ENCODE measurements around the gene NPEPL1. TPM values are rescaled to one million over a fixed set of nuclear protein-coding genes. Genes with fewer than 3 reads are reported as not detected.
"Not testable (repeated sequence)": the region's sequence is repeated elsewhere in the genome, so short reads cannot be mapped to it uniquely, and the experiment has no call there.

Gene NPEPL1
- total RNA-seq, 2 donors from 2014 or later, result 12.8 to 21.6 TPM

DNA sequence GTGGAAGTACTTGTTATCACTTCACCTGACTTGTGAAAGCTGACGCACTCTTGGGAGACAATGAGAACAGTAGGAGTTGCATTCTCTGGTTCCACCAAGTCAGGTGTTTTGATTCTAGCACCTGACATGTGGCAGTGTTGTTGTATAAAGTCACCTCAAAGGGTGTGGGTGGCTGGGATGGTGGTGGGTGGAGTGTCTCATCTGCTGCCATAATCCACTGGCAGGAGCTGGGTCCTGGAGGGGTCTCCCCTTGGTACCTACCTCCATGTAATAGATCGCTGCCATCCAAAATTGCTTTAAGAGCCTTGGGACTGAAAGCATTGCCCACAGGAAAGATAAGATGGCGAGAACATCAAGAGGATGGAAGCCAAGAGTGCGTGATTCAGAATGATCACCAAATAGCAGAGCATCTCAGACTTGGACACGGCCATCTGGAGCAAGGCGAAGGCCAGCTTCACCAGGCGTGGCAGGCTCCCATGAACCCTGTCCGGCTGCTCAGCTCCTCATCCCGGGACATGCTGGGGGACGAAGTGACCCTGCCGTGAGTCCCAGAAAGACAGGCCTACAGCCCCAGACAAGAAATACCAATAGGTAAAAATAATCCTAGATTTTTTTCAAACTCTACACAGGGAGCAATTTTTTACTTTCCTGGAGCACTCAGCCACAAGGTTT is 56.6 kb downstream of the NPEPL1 start:
- H3K9me3 Mint-ChIP-seq, result no peaks in the 10 kb centered on the region
- DNase-seq (ENCODE audit: low spot score in 2 of 2) (no peak), ATAC-seq (no peak)
- H3K36me3 Mint-ChIP-seq, result no peaks in the 10 kb centered on the region
- no peak overlapping the region for H3K27ac Mint-ChIP-seq

DNA sequence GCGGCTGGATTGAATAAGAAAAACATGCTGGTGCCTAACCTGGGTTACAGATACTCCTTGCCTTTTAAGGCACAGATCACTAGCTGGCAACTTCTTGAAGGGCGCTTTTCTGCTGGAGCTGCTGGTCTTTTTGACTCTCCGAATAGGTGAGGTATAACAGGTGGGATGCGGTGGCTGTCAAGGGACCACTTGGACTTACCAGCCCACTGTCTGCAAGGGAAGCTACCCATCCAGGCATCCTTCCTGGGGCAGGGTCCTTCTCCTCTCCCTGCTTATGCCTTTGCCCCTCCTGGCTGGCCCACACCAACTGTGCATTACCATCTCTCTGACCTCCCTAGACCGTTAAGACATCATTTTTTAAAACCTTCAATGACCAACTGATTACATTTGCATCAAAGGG is 57.4 kb downstream of the NPEPL1 start:
- Mint-ChIP-seq H3K9me3 (no peaks in the 10 kb centered on the region), H3K36me3 (no peaks in the 10 kb centered on the region), H3K27ac (no peak overlapping the region)
- ATAC-seq, result no peak
- no peak for DNase-seq (ENCODE audit: low spot score in 2 of 2)

DNA sequence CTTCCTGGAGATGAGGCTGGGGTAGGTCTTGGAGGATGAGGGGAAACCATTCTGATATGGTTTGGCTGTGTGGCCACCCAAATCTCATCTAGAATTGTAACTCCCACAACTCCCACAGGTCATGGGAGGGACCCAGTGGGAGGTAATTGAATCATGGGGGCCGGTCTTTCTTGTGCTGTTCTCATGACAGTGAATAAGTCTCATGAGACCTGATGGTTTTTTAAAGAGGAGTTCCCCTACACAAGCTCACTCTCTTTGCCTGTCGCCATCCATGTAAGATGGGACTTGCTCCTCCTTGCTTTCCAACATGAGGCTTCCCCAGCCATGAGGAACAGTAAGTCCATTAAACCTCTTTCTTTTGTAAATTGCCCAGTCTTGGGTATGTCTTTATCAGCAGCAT is 58.1 kb downstream of the NPEPL1 start:
- not testable (repeated sequence) for H3K36me3 Mint-ChIP-seq; DNase-seq (ENCODE audit: low spot score in 2 of 2); H3K27ac Mint-ChIP-seq; H3K9me3 Mint-ChIP-seq; ATAC-seq

DNA sequence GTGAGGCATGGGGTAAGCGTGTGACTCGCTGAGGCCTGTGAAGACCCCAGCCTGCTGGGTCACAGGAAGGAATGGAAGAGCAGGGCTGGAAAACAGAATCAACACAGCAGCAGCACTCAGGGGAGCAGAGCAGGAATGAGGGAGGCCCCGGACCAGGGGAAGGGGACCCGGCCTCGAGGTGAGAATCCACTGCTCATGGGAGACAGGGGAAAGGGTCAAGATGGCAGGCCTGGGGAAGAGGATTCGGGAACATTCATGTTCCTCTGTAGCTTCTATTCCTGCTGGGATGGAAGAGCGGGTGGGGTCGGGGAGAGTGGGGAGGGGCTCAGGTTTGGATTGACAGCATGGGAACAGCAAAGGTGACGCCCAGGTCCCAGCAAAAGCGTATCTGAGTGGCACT is 59.4 kb downstream of the NPEPL1 start:
- ATAC-seq (no peak), DNase-seq (ENCODE audit: low spot score in 2 of 2) (no peak)
- Mint-ChIP-seq H3K9me3 (no peaks in the 10 kb centered on the region), H3K36me3 (no peaks in the 10 kb centered on the region), H3K27ac (no peak overlapping the region)

DNA sequence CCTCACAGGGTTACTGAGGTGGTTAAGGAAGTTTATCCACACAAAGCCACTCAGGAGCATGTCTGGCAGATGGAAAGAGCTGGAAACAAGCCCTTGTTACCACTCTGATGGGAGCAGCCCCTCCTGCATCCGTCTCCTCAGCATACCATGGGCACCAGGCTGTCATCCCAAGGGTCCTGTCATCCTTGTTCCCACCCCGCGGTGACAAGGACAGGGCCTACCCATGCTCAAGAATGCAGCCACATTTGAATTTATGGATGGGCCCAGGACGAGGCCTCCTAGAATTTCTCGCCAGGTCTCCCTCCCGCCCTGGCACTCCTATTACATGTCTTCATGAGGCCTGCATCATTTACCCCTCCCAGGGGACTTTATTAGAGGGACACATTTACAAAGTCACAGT is 60.0 kb downstream of the NPEPL1 start:
- ATAC-seq, result no peak
- no peak overlapping the region for H3K27ac Mint-ChIP-seq
- H3K9me3 Mint-ChIP-seq, result no peaks in the 10 kb centered on the region
- no peak for DNase-seq (ENCODE audit: low spot score in 2 of 2)
- H3K36me3 Mint-ChIP-seq, result no peaks in the 10 kb centered on the region

DNA sequence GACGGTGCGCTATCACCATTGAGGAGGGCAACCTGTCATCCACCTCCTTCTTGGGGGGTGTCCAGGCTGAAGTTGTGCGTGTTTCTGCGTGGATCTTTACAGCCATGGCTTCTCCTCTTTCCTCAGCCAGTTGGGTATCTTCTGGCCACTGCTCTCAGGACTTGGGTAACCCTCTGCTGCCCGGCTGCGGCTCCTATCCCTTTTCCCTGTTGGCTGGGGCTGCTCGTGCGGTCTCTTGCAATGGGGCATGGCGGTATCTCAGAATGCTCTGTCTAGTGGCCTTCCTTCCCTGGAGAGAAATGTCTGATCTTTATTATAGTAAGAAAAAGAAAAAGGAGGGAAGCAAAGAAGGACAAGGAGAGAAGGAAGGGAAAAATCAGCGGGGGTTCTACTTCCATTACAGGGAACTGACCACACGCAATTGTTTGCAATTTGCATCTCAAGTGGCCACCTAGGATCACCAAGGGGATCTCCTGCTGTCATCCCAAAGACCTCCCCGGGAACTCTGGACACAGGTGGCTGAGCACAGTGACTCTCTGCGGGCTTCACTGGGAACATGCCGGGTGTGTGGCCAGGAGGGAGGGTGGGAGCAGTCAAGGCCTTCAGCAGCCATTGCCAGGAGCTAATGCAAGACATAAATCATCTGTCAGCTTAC is 60.8 kb downstream of the NPEPL1 start:
- no peaks in the 10 kb centered on the region for H3K9me3 Mint-ChIP-seq
- DNase-seq (ENCODE audit: low spot score in 2 of 2), result no peak

DNA sequence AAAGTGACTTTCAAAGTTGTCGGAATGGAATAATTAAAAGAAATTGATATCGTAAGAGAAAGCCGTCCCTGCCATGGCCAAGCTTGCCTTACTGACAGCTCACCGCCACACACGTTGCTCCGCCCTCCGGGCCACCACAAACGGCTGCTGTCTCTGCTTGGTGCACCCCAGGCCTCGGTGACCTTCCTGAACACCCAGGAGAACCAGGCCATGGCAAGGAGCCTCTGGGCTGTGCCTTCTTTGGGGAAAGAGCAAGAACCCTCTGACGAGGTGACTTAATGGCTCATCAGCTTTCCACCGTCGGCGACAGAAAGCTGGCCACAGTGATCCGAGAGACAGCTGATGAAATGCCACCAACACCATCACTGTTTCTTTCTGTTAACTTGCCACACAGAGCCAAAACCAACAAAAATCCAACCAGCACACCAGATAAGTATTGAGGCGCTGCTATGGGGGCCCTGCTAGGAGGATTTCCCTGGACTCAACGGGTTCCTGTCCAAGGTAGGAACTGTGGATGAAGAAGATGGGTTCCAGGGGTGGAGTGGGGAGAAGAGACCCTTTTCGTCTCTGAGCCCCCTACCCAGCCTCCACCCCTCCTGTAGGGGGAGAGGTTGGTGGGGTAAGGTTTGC is 61.4 kb downstream of the NPEPL1 start:
- Mint-ChIP-seq H3K27ac (no peak overlapping the region), H3K9me3 (no peaks in the 10 kb centered on the region), H3K36me3 (no peaks in the 10 kb centered on the region)
- ATAC-seq (no peak), DNase-seq (ENCODE audit: low spot score in 2 of 2) (no peak)

More for the DNA sequence above, 60.8 kb downstream of the NPEPL1 start:
- Mint-ChIP-seq H3K27ac (no peak overlapping the region), H3K36me3 (no peaks in the 10 kb centered on the region)
- no peak for ATAC-seq

DNA sequence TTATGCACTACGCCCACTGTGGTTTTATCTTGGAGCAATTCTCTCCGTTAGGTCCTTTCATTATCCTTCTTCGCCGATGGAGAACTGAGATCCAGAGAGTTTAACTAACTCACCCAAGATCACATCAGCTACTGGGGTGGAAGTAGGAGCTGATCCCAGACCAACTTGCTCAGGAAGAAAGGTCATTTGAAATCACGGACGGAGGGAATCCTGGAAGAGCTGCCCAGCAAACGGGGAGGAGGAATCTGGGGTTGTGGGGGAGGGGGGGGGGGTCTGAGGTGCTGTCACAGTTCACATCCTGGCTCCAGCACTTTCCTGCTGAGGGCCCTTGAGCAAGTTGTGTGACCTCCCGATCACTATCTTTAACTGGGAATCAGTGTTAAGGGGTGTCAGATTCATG is 62.0 kb downstream of the NPEPL1 start:
- no peaks in the 10 kb centered on the region for H3K9me3 Mint-ChIP-seq
- DNase-seq (ENCODE audit: low spot score in 2 of 2) (no peak), ATAC-seq (no peak)
- no peaks in the 10 kb centered on the region for H3K36me3 Mint-ChIP-seq
- H3K27ac Mint-ChIP-seq, result no peak overlapping the region

DNA sequence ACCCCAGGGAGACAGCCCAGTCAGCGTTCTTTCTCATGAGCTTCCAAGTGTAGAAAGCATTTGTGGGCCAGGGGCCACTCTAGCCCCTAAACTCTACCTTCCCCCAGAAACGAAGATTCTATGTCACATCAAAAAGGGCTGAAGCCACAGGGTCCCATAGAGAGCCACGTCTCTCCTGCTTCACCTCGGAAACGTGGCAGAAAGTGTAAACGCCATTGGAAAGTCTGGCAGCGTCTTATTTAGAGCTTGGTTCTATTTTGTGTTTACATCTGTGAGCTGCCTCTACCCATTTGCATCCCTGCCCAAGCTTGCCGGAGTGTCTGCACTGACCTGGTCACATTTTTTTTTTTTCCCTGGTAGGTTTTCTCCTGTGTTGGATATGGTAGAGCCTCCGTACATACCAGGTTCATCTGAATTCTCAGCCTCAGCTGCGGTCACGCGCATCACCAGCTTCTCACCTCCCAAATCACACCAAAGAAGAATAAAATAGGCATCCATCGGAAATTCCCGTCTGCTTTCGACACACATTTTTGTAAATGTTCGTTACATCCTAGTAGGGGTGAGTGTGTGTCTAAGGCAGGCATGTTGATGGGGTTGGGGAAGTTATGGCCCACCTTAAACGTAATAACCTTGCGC is 62.6 kb downstream of the NPEPL1 start:
- ATAC-seq (no peak), DNase-seq (ENCODE audit: low spot score in 2 of 2) (no peak)
- Mint-ChIP-seq H3K9me3 (no peaks in the 10 kb centered on the region), H3K36me3 (no peaks in the 10 kb centered on the region), H3K27ac (no peak overlapping the region)

DNA sequence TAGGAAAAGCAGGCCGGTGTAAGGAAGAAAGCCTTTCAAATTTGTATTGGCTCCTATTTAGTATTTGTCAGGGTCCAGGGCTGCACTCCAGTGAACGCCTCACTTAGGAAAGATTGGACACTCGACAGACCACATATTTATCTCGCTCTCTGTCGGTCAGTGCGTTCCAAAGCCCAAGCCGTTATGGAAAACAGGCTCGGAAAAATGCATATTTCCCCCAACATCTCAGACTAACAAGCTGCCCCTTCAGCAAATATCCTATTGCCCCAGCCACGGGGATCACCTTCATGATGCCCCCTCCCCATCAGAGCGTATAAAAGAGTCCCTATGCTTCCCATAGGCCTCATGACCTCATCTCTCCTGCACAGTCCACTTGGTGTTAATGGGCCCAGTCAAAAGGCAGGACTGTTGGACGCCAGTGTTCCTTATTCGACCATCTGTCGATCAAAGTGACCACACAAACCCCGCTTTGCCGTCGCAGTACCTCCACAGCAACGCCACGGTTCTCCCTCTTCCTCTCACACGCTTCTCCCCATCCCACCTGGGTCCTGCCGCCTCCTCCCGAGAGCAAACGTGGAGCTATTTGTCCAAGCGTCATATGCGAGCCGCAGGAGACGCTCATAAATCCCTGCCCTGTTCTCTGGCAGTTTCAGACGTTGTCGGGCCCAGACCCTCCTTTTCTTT is 63.3 kb downstream of the NPEPL1 start:
- Mint-ChIP-seq H3K9me3 (no peaks in the 10 kb centered on the region), H3K27ac (no peak overlapping the region), H3K36me3 (no peaks in the 10 kb centered on the region)
- DNase-seq (ENCODE audit: low spot score in 2 of 2) (no peak), ATAC-seq (no peak)

DNA sequence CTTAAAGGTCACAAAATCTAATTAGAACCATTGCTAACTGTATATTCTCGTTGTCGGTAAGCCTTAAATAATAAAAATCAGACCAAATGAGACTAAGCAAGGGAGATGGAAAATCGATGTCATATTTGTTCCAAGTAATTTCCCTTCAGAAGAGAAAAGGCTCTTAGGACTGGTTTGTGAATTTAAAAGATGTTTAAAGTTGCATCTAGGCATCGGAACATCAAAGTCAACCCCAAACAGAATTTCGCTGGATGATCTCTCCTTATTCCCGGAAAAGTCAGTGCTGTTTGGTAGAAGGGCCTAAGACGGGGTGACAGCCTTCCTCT is 63.8 kb downstream of the NPEPL1 start:
- Mint-ChIP-seq H3K36me3 (no peaks in the 10 kb centered on the region), H3K9me3 (no peaks in the 10 kb centered on the region), H3K27ac (no peak overlapping the region)
- DNase-seq (ENCODE audit: low spot score in 2 of 2), result no peak
- ATAC-seq, result no peak

DNA sequence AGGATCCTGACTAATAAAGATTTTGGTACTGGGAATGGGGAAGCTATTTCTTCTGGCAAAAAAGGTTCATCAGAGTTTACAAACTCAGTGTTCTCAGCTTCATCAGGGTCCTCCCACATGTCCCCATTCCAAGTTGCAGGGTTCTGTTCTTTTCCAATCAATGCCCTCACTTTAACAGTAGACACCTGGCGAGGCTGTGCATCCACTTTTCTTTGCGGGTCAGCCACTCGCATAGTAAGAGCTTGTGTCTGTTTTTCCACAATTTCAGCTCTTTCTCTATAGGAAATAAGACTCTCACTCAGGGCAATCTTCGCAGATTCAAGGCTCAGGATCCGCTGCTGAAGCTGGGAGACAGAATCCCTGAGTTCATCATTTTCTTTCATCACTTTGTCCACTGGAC is 65.0 kb downstream of the NPEPL1 start:
- DNase-seq (ENCODE audit: low spot score in 2 of 2); ATAC-seq; H3K27ac Mint-ChIP-seq; H3K9me3 Mint-ChIP-seq; H3K36me3 Mint-ChIP-seq: not testable (repeated sequence)

DNA sequence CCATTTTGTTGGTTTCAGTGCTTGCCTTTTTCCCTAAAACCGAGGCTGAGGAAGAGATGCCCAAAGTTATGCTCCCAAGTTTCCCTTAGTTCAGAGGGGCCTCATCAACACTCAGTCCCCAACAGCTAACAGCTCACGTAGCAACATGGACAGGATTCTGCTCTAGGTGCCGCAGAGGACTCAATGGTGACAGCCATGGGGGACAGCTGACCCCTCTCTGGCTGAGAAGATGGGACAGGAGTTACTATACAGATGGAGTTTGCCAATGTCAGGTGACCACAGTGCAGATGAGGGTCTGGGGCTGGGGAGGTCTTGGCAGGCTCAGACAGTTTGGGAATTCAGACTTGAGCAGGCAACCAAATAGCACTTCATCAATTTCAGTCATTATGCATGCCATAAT is 67.3 kb downstream of the NPEPL1 start:
- ATAC-seq (no peak), DNase-seq (ENCODE audit: low spot score in 2 of 2) (no peak)
- Mint-ChIP-seq H3K27ac (no peak overlapping the region), H3K9me3 (no peaks in the 10 kb centered on the region), H3K36me3 (no peaks in the 10 kb centered on the region)

DNA sequence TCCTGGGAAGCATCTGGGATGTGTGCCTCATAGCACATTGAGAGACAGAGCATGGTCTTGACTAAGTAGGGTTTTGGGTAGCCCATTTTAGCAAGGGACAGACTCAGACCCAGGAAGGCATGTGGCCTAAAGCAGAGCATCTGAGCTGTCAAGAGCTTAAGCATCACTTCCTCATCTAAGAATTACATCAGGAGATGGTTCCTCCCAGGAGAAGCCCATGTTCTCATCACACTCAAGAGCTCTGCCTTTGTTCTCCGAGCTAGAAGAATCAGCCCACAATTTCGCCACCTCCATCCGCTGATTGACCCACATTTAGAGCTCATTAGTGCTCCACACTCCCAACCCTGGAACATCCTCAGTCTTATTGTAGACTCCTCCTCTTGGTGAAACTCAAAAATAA is 68.3 kb downstream of the NPEPL1 start:
- H3K9me3 Mint-ChIP-seq, result no peaks in the 10 kb centered on the region
- no peak for DNase-seq (ENCODE audit: low spot score in 2 of 2)
- H3K36me3 Mint-ChIP-seq, result no peaks in the 10 kb centered on the region
- ATAC-seq, result no peak
- no peak overlapping the region for H3K27ac Mint-ChIP-seq

DNA sequence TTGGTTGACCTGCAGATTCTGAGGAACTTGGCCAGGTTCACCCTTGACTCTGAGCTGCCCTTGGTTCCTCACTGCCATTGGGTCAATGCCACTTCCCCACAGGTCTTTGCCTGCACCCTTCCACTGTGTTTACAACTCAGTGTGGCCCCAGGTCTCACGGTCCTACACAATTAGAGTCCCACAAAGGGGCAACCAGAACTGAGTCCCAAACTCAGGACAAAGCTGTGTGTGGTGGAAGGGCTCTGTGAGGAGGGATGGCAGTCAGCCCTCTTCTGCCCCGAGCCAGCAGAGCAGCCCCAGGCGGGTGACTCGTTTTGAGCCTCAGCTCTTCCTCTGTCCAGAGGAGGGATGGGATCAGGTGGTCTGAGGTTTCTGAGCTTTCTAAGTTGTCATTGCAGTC is 69.5 kb downstream of the NPEPL1 start:
- H3K27ac Mint-ChIP-seq, result no peak overlapping the region
- H3K36me3 Mint-ChIP-seq, result no peaks in the 10 kb centered on the region
- no peaks in the 10 kb centered on the region for H3K9me3 Mint-ChIP-seq
- DNase-seq (ENCODE audit: low spot score in 2 of 2) (no peak), ATAC-seq (no peak)

DNA sequence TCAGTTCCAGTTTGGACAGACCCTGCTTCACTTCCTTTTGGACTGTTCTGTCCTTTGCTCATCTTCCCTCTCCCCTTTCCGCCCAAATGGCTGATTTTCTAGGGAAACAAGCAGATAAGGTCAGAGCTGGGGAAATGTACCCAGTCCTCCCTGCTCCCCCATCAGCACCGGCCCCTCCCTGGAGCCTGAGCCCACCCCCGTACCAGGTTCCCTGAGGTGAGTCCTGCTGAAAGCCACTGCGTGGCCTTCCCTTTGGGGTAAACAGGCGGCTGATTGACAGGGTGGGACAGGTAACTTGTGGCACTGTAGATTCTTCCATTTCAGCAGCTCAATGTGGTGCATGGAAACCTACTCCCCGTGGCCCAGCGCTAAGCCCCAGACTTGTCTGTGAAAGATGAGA is 70.5 kb downstream of the NPEPL1 start:
- ATAC-seq, result no peak
- H3K9me3 Mint-ChIP-seq, result no peaks in the 10 kb centered on the region
- H3K27ac Mint-ChIP-seq, result no peak overlapping the region
- H3K36me3 Mint-ChIP-seq, result no peaks in the 10 kb centered on the region
- no peak for DNase-seq (ENCODE audit: low spot score in 2 of 2)
